Right lobe of liver (tissue), 4 donors: Measurements from ENCODE around the gene BMP7.

ENCODE experiments used
- POLR2A ChIP-seq: fragments of 450-650 bp; IDR thresholded peaks from one replicate; pipeline ENCODE4 v1.6.1; 2017; ENCODE audit warnings: antibody characterized with exemption, mild to moderate bottlenecking
- TF ChIP-seq, protein P1 (sequence below), 4 donors: fragments of 200-600 bp in 3 of 4; fragments of 450-650 bp in 1 of 4; IDR thresholded peaks; one replicate each; pipeline versions ENCODE4 v1.5.1 to v1.8.0; 2016 to 2022; ENCODE audit warnings: antibody characterized with exemption in 4 of 4, mild to moderate bottlenecking in 2 of 4
- donor health status: DM: no; HTN: no; CAD: no.
- donor health status: DM: no; HTN: no; CAD: no.
- donor health status: DM: no; HTN: yes; CAD: no.

- TF ChIP-seq, protein P1, sequence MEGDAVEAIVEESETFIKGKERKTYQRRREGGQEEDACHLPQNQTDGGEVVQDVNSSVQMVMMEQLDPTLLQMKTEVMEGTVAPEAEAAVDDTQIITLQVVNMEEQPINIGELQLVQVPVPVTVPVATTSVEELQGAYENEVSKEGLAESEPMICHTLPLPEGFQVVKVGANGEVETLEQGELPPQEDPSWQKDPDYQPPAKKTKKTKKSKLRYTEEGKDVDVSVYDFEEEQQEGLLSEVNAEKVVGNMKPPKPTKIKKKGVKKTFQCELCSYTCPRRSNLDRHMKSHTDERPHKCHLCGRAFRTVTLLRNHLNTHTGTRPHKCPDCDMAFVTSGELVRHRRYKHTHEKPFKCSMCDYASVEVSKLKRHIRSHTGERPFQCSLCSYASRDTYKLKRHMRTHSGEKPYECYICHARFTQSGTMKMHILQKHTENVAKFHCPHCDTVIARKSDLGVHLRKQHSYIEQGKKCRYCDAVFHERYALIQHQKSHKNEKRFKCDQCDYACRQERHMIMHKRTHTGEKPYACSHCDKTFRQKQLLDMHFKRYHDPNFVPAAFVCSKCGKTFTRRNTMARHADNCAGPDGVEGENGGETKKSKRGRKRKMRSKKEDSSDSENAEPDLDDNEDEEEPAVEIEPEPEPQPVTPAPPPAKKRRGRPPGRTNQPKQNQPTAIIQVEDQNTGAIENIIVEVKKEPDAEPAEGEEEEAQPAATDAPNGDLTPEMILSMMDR (IDR thresholded peaks at IDR 0.05) = no peak
- TF ChIP-seq POLR2A = no peak
Observed at GRCh38 chr20:57158474-57158873, 108.0 kb downstream of the BMP7 start.
